Brain microvascular endothelial cell (primary cell): ENCODE data around the gene FUT4.
"Not testable (repeated sequence)": the region's sequence is repeated elsewhere in the genome, so short reads cannot be mapped to it uniquely, and the experiment has no call there.

ENCODE experiments used
- DNase-seq: peaks from one replicate; pipeline ENCODE4 v3.0.0-alpha.2; 2020
- H3K27ac ChIP-seq: fragments of 250-450 bp; sonication (Bioruptor Pico); 2 replicates; pipeline ENCODE4 v1.5.1; 2020; ENCODE audit warnings: mild to moderate bottlenecking, moderate library complexity
- H3K27me3 ChIP-seq: fragments of 250-450 bp; sonication (Bioruptor Pico); replicated peaks from 2 replicates; pipeline ENCODE4 v1.5.1; 2020; ENCODE audit warnings: mild to moderate bottlenecking
- H3K36me3 ChIP-seq: fragments of 250-450 bp; sonication (Bioruptor Pico); replicated peaks from 2 replicates; pipeline ENCODE4 v1.5.1; 2020; ENCODE audit warnings: mild to moderate bottlenecking
- H3K4me3 ChIP-seq: 2 replicates; pipeline ENCODE4 v1.5.1; 2011; ENCODE audit warnings: low read depth, mild to moderate bottlenecking, control low read depth, low read length, moderate library complexity
- CTCF ChIP-seq: IDR thresholded peaks from 2 replicates; pipeline ENCODE4 v1.5.1; 2011; ENCODE audit warnings: low read depth, mild to moderate bottlenecking, moderate library complexity, low read length, control low read depth, inconsistent platforms; ENCODE audit errors: missing control alignments
- in situ Hi-C: cut with HindIII; loops from 2 replicates; pipeline ENCODE4 v1.10.0; 2017; ENCODE audit warnings: low sequenced_read_pairs, low pct_ligation_motif_present

Gene FUT4

DNA sequence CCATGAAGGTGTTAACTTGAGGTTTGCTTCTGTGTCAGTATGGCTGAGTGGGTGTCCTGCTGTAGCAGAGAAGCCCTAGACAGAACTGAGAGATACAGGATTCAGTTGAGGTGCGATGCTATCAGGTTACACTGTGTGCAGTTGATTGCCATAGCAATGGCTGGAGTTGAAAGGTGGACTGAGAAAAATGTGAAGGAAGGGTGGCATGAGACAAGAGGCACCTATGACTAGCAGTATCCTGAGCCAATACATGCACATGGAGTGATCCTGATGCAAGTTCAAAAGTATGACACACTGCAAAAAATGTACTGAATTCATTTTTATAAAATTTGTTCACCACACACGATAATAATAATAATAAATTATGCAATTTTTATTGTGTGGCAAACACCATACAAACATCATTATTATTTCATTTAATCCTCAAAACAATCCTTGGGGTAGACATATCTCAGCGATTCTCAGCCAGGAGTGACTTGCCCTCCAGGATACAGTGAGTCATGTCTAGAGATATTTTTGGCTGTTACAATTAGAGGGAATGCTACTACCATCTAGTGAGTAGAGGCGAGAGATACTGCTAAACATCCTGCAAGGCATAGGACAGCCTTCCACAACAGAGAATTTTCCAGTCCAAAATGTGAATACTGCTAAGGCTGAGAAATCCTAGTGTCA lies 19.6 kb downstream of the FUT4 start:
- no peak overlapping the region for H3K4me3 ChIP-seq
- peak; percentile 58 for TF ChIP-seq CTCF
- no peaks in the 10 kb centered on the region for H3K36me3 ChIP-seq
- in situ Hi-C loops = no loop called here
- no peaks in the 10 kb centered on the region for H3K27me3 ChIP-seq
- DNase-seq = peak; percentile 59
- no peak overlapping the region for H3K27ac ChIP-seq

GRCh38 chr11:94563848-94564467 lies 20.2 kb downstream of the FUT4 start:
- no peak for DNase-seq
- no peak overlapping the region for H3K27ac ChIP-seq
- in situ Hi-C loops = no loop called here
- H3K36me3 ChIP-seq = no peaks in the 10 kb centered on the region
- H3K27me3 ChIP-seq = no peaks in the 10 kb centered on the region
- no peak for TF ChIP-seq CTCF
- H3K4me3 ChIP-seq = no peak overlapping the region

GRCh38 chr11:94567181-94567670 lies 23.5 kb downstream of the FUT4 start, which contains the start of gene PIWIL4:
TSS of gene PIWIL4 (plus strand) at chr11:94567368. CDS start at chr11:94567519, 151 bp downstream.
- Histone ChIP-seq H3K27ac (no peak within 1 kb of the TSS), H3K27me3 (no peaks in the 10 kb centered on the region), H3K4me3 (no peak within 1 kb of the TSS), H3K36me3 (no peaks in the 10 kb centered on the region)
- DNase-seq = no peak
- TF ChIP-seq CTCF = no peak
- in situ Hi-C loops = no loop called here

GRCh38 chr11:94568200-94568599 lies 24.5 kb downstream of the FUT4 start:
- Histone ChIP-seq H3K27ac (no peak overlapping the region), H3K27me3 (no peaks in the 10 kb centered on the region), H3K36me3 (no peaks in the 10 kb centered on the region), H3K4me3 (no peak overlapping the region)
- DNase-seq = no peak
- in situ Hi-C loops = no loop called here
- no peak for TF ChIP-seq CTCF

DNA sequence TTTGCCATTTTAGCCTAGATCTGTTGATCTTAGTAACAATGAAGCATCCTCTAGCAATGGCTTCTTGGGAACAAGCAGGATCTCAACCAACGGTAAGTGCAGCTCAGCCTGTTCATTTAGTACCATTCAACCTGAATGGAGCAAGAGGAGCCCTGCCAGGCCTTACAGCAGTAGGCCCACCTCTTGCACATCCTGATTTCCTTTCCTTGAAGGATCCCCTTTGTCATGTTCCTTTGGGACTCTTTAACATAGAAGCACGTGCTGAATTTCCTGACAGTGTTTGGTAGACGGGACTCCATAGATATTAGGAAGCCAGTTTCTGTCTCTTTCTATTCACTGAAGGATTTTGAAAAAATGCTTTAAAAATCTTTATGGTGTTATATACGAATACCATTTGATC lies 25.0 kb downstream of the FUT4 start:
- in situ Hi-C loops = no loop called here
- Histone ChIP-seq H3K36me3 (no peaks in the 10 kb centered on the region), H3K4me3 (no peak overlapping the region), H3K27ac (no peak overlapping the region), H3K27me3 (no peaks in the 10 kb centered on the region)
- no peak for DNase-seq
- TF ChIP-seq CTCF = no peak

GRCh38 chr11:94572975-94573374 lies 29.3 kb downstream of the FUT4 start:
- H3K4me3 ChIP-seq, DNase-seq, H3K36me3 ChIP-seq, in situ Hi-C loops, H3K27ac ChIP-seq, H3K27me3 ChIP-seq: not testable (repeated sequence)
